ENCODE data around the gene PLA2G15. TPM values are rescaled to one million over a fixed set of nuclear protein-coding genes. Genes with fewer than 3 reads are reported as not detected.

Gene PLA2G15
- total RNA-seq, 4 donors from 2014 or later: 16.4 to 28.6 (median 22.3) TPM

DNA sequence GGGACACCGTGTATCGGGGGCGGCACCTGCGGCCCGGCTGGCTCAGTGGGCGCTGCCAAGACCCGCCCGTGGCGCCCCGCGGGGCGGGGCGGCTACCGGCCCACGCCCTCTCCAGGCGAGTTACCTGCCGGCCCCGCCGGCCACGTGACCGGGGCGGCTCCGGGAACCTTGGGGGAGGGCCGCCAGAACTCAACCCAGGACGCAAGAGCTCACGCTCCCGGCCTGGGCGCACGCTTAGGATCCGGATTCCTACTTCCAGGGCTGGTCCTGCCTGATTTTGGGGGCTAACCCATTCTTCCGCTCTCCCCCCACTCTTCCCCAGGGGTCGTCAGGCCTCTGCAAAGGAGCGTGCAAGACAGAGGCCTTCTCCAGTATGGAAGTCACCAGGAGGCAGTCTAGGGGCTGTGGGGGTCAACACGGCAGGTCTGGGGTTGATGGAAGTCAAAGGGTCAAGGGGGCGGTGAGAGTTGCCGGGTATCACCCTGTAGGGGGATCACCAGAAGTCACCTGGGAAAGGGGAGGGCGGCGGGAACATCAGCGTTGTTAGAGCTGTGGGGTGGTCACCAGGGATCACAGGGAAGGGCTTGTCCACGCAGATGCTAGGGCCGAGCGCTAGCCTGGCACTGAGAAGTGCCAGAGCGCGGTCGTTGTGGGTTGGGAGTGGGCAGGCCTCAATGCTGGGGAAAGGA is 8.9 kb upstream of the PLA2G15 start:
- H3K4me3 ChIP-seq (ENCODE audit: low read depth, poor library complexity, severe bottlenecking): peak overlapping the region; percentile 37
- no peak for TF ChIP-seq POLR2A (IDR thresholded peaks at IDR 0.05)
- TF ChIP-seq, protein P1, sequence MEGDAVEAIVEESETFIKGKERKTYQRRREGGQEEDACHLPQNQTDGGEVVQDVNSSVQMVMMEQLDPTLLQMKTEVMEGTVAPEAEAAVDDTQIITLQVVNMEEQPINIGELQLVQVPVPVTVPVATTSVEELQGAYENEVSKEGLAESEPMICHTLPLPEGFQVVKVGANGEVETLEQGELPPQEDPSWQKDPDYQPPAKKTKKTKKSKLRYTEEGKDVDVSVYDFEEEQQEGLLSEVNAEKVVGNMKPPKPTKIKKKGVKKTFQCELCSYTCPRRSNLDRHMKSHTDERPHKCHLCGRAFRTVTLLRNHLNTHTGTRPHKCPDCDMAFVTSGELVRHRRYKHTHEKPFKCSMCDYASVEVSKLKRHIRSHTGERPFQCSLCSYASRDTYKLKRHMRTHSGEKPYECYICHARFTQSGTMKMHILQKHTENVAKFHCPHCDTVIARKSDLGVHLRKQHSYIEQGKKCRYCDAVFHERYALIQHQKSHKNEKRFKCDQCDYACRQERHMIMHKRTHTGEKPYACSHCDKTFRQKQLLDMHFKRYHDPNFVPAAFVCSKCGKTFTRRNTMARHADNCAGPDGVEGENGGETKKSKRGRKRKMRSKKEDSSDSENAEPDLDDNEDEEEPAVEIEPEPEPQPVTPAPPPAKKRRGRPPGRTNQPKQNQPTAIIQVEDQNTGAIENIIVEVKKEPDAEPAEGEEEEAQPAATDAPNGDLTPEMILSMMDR (IDR thresholded peaks at IDR 0.05): no peak
- 20% methylated on average over 23 to 30 of the region's 45 CpGs for WGBS, 2 donors
- peak; percentile 74 to 93 for DNase-seq (ENCODE audit: low spot score in 2 of 2)
- intact Hi-C loops (cut with DNase I; ENCODE audit: low total_unique reads): loop anchor here (10.0 kb wide), 1 partner anchor 151 kb away; the partner anchor contains the start of gene NFATC3

DNA sequence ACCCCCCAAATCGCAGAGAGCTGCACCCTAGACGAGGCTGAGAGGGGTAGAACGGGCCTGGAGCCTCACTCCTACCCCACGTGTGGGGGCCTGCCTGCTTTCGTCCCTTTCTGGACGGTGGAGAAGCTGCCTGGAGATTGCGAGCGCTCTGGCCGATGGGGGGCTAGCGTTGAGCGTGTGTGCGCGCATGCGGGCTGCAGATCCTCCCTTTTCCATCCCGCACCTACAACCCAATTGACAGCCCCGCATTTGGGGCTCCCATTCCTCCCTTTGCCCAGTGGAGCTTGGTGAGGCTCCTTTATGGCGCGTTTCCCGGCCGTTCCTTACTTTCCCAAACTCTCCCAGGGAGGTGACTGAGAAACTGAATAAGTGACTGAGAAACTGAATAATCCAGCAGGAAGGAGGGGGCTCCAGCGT is 8.3 kb upstream of the PLA2G15 start:
- WGBS, 2 donors: 14 to 17% methylated on average over 21 of the region's 21 CpGs
- intact Hi-C loops (cut with DNase I; ENCODE audit: low total_unique reads): loop anchor here (10.0 kb wide), 1 partner anchor 152 kb away; the partner anchor contains the start of gene NFATC3
- TF ChIP-seq, protein P1 (IDR thresholded peaks at IDR 0.05): no peak
- no peak for TF ChIP-seq POLR2A (IDR thresholded peaks at IDR 0.05)
- no peak for DNase-seq (ENCODE audit: low spot score in 2 of 2)
- peak overlapping the region; percentile 42 for H3K4me3 ChIP-seq (ENCODE audit: low read depth, poor library complexity, severe bottlenecking)

DNA sequence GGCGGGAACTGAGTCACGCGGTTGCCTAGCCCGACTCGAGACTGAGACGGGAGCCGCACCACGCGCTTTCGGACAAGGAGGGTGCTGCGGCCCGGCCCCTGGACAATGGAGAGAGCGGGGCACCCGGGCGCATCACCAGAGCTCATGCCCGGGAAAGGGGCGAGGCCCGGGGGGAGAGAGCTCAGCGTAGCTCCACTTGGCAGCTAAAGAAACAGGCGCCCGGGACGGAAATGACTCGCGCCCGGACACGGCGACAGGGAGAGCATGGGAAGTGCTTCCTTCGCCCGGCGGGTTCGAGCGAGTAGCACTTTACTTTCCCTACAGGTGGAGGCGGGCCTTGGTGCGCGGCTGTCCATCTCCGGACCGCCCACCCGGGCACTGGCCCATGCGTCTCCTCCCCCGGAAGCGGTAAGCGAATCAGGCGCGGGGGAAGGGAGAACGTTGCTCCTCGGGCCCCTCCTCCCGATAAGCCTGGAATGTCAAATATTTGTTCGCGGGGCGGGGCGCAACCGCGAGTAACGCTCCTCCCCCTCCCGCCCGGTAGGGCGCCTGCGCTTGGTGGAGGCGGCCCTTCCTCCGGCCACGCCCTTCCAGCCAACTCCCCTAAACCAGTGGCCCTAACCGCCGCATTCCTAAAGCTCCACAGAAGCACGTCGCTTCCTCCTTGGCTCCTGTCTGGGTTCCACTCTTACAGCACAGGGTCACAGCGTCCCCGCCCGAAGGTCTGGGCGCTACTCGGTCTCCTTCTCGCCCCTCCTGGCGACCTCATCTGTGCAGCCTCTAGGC is 7.7 kb upstream of the PLA2G15 start:
- intact Hi-C loops (cut with DNase I; ENCODE audit: low total_unique reads): loop anchor here (10.0 kb wide), 1 partner anchor 153 kb away; the partner anchor contains the start of gene NFATC3
- 0 to 1% methylated on average over 44 to 61 of the region's 72 CpGs for WGBS, 2 donors
- TF ChIP-seq, protein P1 (IDR thresholded peaks at IDR 0.05): no peak
- TF ChIP-seq POLR2A (IDR thresholded peaks at IDR 0.05): no peak
- peak overlapping the region; percentile 42 for H3K4me3 ChIP-seq (ENCODE audit: low read depth, poor library complexity, severe bottlenecking)
- peak; percentile 98 to 100 for DNase-seq (ENCODE audit: low spot score in 2 of 2)

DNA sequence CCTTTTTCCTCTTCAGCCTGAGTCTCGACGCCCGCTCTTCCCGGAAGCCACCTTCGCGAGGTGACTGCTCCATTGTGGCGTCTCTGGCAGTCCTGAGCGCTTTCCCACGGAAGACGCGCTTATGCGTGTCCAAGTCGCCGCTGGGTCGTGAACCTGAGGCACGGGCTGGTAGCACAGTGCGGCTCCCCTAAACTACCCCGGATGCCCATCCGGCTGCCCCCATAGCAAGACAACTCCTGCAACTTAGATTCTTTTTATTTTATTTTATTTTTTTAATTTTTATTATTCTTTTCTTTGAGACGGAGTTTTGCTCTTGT is 7.2 kb upstream of the PLA2G15 start:
- DNase-seq (ENCODE audit: low spot score in 2 of 2): no peak
- 10 to 16% methylated on average over 20 of the region's 20 CpGs for WGBS, 2 donors
- peak overlapping the region; percentile 24 for H3K4me3 ChIP-seq (ENCODE audit: low read depth, poor library complexity, severe bottlenecking)
- no peak for TF ChIP-seq POLR2A (IDR thresholded peaks at IDR 0.05)
- TF ChIP-seq, protein P1 (IDR thresholded peaks at IDR 0.05): no peak
- intact Hi-C loops (cut with DNase I; ENCODE audit: low total_unique reads): loop anchor here (10.0 kb wide), 1 partner anchor 153 kb away; the partner anchor contains the start of gene NFATC3

DNA sequence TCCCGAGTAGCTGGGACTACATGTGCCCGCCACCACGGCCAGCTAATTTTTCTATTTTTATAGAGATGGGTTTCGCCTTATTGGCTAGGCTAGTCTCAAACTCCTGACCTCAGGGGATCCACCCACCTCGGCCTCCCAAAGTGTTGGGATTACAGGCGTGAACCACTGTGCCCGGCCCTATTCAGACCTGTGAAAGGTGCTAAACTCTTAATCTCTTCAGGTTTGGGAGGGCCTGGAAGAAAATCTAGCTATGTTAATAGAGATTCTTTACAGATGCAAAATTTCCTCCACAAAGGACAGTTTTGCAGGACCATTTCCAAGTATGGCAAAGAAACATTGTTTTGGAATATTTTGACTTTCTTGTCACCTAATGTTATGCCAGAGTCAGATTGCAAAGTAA is 3.1 kb upstream of the PLA2G15 start:
- DNase-seq (ENCODE audit: low spot score in 2 of 2): no peak
- intact Hi-C loops (cut with DNase I; ENCODE audit: low total_unique reads): no loop called here
- TF ChIP-seq, protein P1 (IDR thresholded peaks at IDR 0.05): no peak
- TF ChIP-seq POLR2A (IDR thresholded peaks at IDR 0.05): no peak
- 89 to 90% methylated on average over 7 of the region's 7 CpGs for WGBS, 2 donors
- no peak overlapping the region for H3K4me3 ChIP-seq (ENCODE audit: low read depth, poor library complexity, severe bottlenecking)
